DMS153 (cell line): ENCODE measurements around the gene WDR76.

Source experiments
- DNase-seq: peaks from one replicate; lab custom pipeline; 2025; lab: John Stamatoyannopoulos, UW

Gene WDR76

GRCh38 chr15:43878446-43878845, 51.6 kb downstream of the WDR76 start:
- DNase-seq, result no peak

DNA sequence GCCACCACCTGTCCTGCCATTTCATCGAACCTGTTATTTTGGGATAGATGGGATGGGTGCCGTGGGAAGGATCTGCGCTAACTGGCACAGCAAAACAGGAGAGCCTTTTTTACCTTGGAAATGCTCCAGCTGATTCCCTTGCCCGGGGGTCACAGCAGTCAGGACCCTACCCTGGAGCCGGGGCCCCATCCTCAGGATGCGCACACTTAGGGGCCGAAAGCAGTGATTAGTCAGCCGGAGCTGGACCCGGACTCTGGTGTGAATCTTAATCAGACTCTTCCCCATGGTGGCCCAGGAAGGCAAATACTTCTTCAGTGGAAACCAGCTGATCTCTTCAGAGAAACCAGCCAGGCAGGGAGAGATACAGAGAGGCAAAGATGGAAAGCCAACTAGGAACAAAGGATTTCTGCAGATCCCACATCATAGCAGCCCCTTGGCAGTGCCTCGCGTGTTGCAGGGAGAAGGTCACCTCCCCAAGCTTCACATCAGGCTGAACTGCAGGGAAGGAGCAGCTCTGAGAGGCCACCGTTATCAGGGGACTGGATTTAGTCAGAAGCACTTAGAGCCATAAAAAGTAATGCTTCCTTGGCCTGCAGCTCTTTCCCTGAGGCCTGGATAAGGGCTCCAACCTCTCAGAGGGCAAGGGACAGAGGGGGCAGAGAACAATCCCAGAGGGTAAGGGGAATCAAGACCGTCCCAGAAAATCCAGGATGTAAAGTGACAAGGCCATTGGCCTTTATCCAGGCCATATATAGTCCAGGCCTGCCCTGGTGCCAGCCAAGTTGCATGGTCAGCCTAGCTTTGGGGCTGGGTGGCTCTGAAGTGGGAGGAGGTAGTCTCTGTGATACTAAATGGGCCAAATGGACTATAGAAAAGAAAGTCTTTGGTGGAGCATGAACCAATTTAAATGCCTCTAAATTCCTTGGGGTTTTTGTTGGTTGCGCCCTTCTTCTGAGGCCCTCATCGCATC, 52.9 kb downstream of the WDR76 start:
- DNase-seq, result no peak

GRCh38 chr15:43880406-43881194, 53.8 kb downstream of the WDR76 start:
- no peak for DNase-seq

- DNase-seq, result no peak
These were observed 54.4 kb downstream of the WDR76 start for GRCh38 chr15:43881245-43881644.

GRCh38 chr15:43881944-43882343, 55.1 kb downstream of the WDR76 start:
- no peak for DNase-seq

GRCh38 chr15:43883571-43883970, 56.8 kb downstream of the WDR76 start:
- no peak for DNase-seq

DNA sequence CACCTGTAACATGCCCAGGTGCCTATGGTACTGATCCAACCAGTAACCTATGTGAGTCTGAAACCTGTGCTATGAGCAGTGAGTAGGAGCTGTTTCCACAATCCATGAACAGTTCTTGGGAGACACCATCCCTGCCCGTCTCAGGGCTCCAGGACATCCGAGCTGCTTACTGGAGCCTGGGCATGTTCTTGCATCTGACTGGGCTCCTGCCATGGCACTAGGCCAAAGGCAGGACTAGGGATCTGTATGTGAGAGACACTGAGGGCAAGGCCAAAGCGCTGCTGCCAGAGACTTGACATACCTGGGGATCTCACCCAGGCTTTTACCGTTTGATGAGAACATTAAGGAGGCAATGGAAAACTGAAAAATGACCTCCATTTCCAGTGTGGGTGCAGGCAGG, 59.8 kb downstream of the WDR76 start:
- no peak for DNase-seq

GRCh38 chr15:43887901-43888300, 61.1 kb downstream of the WDR76 start:
- DNase-seq, result no peak

DNA sequence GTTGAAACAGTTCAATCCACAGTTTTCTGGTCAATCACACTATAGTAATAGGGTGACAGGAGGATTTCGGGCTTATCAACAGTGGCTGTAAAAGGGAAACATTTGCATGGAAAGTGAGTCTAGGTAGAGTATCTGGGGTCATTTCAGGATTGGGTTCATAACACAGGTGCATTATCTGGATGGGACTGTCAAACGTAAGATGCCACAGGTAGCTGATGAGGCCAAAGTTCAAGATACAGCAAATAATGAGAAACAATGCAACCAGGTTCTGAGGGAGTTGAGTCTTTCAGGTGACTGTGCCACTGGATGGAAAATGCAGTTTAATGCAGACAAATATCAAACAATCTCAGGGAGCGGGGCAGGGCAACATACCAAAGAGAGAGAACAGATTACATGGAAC, 62.2 kb downstream of the WDR76 start:
- no peak for DNase-seq

DNA sequence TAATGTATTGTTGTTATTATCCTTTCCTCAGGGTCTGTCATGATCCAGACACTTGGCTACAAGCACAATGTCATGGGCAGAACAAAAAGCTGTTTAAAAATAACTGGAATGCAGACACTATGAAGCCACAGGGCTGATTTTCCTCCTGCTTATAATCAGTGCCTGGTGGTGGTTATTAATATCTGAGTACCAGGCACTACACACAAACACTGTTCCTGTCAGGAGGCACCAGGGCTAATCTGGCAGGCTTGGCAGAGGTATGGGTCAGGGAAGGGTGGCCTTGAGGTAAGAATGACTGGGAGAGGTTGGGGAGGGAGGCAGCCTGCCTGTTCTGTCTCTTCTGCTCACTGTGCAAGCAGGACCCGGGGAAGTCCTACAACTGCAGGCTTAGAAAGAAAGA, 67.2 kb downstream of the WDR76 start:
- DNase-seq, result no peak

DNA sequence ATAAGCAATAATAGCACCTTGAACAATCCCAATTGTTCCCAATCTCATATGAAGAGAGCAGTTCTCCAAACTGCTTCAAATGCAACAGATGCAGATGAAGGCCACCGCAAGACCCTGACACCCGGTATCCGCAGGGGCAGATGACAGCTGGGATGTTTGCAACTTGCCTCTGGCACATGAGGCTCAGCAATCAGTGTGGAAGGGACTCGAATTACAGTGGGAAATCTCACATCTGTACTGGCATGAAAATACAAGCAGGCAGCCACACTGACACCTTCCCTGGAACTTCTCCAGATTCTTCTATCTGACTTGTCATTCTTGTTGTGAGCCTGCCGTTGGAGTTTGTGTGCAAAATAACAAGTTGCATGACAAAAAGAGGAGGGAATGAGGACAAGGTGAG, 68.8 kb downstream of the WDR76 start:
- DNase-seq, result no peak

DNA sequence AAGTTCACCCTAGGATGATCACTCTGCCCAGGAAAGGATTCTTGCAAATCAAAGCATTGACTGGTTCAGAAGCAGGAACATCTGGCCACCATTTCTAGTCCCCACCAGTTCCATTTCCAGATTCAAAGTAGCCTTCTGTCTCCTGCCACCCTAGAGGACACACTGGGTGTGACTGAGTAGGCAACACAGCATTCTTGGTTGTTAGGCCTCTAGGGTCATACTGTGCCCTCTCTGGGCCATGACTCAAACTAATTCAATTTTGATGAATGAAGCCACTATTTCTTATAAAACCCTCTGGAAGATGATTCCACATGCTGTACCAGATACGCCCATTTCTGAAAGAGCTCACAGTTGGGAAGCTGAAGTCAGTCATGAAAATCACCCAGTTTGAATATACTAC, 69.7 kb downstream of the WDR76 start:
- DNase-seq, result no peak

- no peak for DNase-seq
These were observed 72.1 kb downstream of the WDR76 start for GRCh38 chr15:43898891-43899290.

GRCh38 chr15:43899928-43900327, 73.1 kb downstream of the WDR76 start:
- DNase-seq, result no peak

DNA sequence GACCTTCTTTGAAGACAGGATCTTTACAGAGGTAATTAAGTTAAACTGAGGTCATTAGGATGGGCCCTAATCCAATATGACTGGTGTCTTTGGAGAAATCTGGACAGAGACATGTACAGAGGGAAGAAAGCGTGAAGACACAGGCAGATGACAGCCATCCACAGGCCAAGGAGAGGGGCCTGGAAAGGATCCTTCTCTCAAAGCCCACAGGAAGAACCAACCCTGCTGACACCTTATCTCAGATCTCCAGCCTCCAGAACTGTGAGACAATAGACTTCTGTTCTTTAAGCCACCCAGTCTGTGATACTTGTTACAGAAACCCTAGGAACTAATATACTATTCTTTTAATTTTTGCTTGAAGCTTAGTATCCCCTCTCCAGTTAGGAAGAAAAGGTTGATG, 74.2 kb downstream of the WDR76 start:
- DNase-seq, result no peak

DNA sequence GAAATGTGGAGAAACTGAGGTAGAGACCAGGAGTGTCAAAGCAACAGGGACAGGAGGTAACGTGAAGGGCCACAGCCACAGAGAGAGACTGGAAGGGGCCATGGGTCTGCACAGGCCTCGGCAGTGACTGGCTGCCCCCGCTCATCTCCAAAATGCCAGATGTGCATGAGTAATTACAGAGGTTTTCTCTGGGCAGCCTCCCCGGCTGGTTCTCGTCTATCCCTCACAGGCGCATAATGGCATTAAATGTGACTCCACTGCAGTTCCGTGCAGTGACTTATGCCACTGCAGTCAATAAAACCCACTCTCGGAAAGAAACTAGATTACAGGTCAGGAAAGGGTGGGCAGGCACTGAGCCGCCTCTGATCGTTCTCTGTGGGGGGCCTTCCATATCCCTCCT, 74.7 kb downstream of the WDR76 start:
- no peak for DNase-seq

DNA sequence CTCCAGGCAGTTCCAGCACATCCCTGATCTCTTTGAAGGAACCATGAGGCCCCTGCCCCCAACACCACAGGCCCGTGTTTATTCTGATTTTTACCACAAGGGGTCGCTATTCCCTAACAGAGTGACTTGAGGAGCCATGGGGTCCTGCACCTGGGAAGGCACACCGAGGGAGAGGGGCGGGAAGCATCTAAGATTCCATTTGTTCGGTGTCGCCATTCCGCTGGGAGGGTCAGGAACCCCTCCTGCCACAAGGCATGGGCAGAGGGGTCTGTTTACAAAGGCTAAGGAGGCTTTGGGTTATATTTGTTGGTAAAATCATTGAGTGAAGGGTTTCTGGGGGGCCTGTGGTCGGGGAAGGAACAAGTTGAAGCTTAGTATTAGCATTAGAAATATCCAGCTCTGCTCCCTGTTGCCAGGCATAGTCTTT, 77.1 kb downstream of the WDR76 start:
- DNase-seq, result no peak

GRCh38 chr15:43905755-43906154, 79.0 kb downstream of the WDR76 start:
- no peak for DNase-seq

- DNase-seq, result no peak
These were observed 81.8 kb downstream of the WDR76 start for GRCh38 chr15:43908516-43909050.

GRCh38 chr15:43911235-43911781, 84.5 kb downstream of the WDR76 start:
- DNase-seq, result no peak

GRCh38 chr15:43912208-43912607, 85.4 kb downstream of the WDR76 start:
- no peak for DNase-seq

DNA sequence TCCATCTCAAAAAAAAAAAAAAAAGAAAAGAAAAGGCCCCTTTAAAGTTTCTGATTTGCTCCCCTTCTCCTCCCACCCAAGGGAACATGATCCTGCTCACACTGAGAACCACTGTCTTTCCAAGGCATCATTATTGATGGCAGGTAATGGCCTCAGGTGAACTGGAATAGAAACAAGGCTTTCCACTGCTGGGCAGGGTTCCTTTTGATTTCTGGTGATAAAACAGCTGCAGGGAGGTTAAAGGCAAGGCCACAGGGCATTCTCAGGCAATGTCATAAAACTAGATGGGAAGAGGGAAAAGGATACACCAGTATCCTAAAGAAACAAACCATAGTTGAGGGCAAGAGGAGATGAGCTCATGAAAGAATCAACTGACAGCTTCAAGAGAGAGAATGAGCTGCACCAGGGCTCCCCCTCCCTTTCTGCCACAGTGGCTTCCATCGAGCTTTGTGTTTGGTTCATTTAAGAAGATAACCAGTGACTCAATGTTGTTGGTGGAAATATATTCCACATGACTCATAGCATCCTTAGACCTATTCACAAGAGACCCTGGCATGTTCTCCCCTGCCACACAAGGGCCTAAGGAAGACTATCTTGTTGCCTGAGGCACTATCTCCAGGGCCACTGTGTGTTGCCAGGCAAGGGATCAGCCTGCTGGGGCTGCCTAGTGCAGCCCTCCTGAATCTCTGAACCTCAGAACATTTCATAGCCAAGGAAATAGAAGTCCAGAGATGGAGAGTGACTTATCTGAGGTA, 86.4 kb downstream of the WDR76 start:
- DNase-seq, result no peak
